Nephron progenitor cell (in vitro differentiated cells): Measurements from ENCODE around the gene CGB2.

ENCODE experiments used
- DNase-seq: peaks from one replicate; pipeline ENCODE4 v3.0.0; 2021
- H3K27ac Mint-ChIP-seq: 2 replicates; pipeline ENCODE4 v1.8.0; 2021; ENCODE audit warnings: mild to moderate bottlenecking, moderate library complexity, mixed read lengths
- H3K27me3 Mint-ChIP-seq: 2 replicates; pipeline ENCODE4 v1.8.0; 2021; ENCODE audit warnings: mild to moderate bottlenecking, low read depth, mixed read lengths; ENCODE audit not compliant: poor library complexity
- H3K36me3 Mint-ChIP-seq: 2 replicates; pipeline ENCODE4 v1.8.0; 2021; ENCODE audit warnings: low read depth, mixed read lengths
- H3K4me1 Mint-ChIP-seq: 2 replicates; pipeline ENCODE4 v1.8.0; 2021; ENCODE audit warnings: mixed read lengths
- H3K4me3 Mint-ChIP-seq: 2 replicates; pipeline ENCODE4 v1.8.0; 2021; ENCODE audit warnings: mild to moderate bottlenecking, moderate library complexity, mixed read lengths
- H3K9me3 Mint-ChIP-seq: 2 replicates; pipeline ENCODE4 v1.8.0; 2021; ENCODE audit warnings: mild to moderate bottlenecking, moderate library complexity, mixed read lengths
- CTCF ChIP-seq: fragments of 200-600 bp; sonication (generic); IDR thresholded peaks from 2 replicates; pipeline ENCODE4 v1.5.0; 2021; ENCODE audit warnings: antibody characterized with exemption

Gene CGB2

GRCh38 chr19:49004133-49004532, 27.6 kb upstream of the CGB2 start:
- no peak for TF ChIP-seq CTCF
- no peaks in the 10 kb centered on the region for H3K4me1 Mint-ChIP-seq
- no peak overlapping the region for H3K27ac Mint-ChIP-seq
- no peaks in the 10 kb centered on the region for H3K27me3 Mint-ChIP-seq
- no peaks in the 10 kb centered on the region for H3K9me3 Mint-ChIP-seq
- peaks cover 50% of the 10 kb centered on the region for H3K36me3 Mint-ChIP-seq
- no peak overlapping the region for H3K4me3 Mint-ChIP-seq
- no peak for DNase-seq

- no peak for DNase-seq
- Mint-ChIP-seq H3K27me3 (no peaks in the 10 kb centered on the region), H3K4me1 (no peaks in the 10 kb centered on the region), H3K4me3 (no peak overlapping the region), H3K27ac (no peak overlapping the region), H3K36me3 (peaks cover 44% of the 10 kb centered on the region), H3K9me3 (no peaks in the 10 kb centered on the region)
- no peak for TF ChIP-seq CTCF
Observed at GRCh38 chr19:49004964-49005614, 26.6 kb upstream of the CGB2 start.

- Mint-ChIP-seq H3K4me1 (no peaks in the 10 kb centered on the region), H3K27me3 (peaks cover 3% of the 10 kb centered on the region), H3K4me3 (no peak overlapping the region), H3K27ac (no peak overlapping the region), H3K9me3 (no peaks in the 10 kb centered on the region), H3K36me3 (peaks cover 53% of the 10 kb centered on the region)
- no peak for TF ChIP-seq CTCF
- DNase-seq = no peak
Observed at GRCh38 chr19:49006905-49007304, 24.8 kb upstream of the CGB2 start.

GRCh38 chr19:49009828-49010227, 21.9 kb upstream of the CGB2 start:
- Mint-ChIP-seq H3K27me3 (peaks cover 3% of the 10 kb centered on the region), H3K4me3 (no peak overlapping the region), H3K36me3 (peaks cover 49% of the 10 kb centered on the region), H3K9me3 (no peaks in the 10 kb centered on the region), H3K4me1 (no peaks in the 10 kb centered on the region), H3K27ac (no peak overlapping the region)
- DNase-seq = no peak
- no peak for TF ChIP-seq CTCF

- Mint-ChIP-seq H3K36me3 (peaks cover 47% of the 10 kb centered on the region), H3K27ac (no peak overlapping the region), H3K9me3 (no peaks in the 10 kb centered on the region), H3K4me3 (no peak overlapping the region), H3K27me3 (peaks cover 3% of the 10 kb centered on the region), H3K4me1 (no peaks in the 10 kb centered on the region)
- TF ChIP-seq CTCF = no peak
- DNase-seq = no peak
Observed at GRCh38 chr19:49010453-49010852, 21.2 kb upstream of the CGB2 start.

- H3K36me3 Mint-ChIP-seq = peaks cover 47% of the 10 kb centered on the region
- TF ChIP-seq CTCF = no peak
- H3K27ac Mint-ChIP-seq = no peak overlapping the region
- peaks cover 3% of the 10 kb centered on the region for H3K27me3 Mint-ChIP-seq
- H3K4me1 Mint-ChIP-seq = no peaks in the 10 kb centered on the region
- H3K9me3 Mint-ChIP-seq = no peaks in the 10 kb centered on the region
- DNase-seq = no peak
- no peak overlapping the region for H3K4me3 Mint-ChIP-seq
Observed at GRCh38 chr19:49011194-49011593, 20.5 kb upstream of the CGB2 start.
